ENCODE data around the gene ST3GAL4.

ST3GAL4 gene

DNA sequence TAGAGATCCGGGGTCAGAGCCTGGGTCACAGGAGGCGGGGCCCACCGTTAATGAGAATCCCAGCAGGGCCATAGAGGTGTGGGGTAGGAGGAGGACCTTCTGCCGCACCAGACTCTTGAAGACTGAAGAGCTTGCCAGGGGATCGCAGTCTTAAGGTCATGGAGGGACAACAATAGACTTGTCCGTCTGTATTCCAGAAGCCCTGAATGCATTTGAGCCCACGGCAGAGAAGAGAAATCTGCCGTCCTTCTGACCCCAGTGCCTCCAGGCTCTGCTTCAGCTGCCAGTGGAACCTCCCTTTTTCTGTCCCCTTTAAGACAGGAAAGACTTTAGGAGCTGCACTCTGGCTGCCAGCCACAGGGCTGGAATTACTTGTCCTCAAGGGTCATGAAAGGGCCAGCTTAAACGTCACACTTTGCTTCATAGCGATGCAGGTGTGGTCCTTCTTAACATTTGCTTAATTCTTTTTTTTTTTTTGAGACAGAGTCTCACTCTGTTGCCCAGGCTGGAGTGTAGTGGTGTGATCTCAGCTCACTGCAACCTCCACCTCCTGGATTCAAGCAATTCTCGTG lies 15.5 kb upstream of the ST3GAL4 start:
- TF ChIP-seq, protein P1, sequence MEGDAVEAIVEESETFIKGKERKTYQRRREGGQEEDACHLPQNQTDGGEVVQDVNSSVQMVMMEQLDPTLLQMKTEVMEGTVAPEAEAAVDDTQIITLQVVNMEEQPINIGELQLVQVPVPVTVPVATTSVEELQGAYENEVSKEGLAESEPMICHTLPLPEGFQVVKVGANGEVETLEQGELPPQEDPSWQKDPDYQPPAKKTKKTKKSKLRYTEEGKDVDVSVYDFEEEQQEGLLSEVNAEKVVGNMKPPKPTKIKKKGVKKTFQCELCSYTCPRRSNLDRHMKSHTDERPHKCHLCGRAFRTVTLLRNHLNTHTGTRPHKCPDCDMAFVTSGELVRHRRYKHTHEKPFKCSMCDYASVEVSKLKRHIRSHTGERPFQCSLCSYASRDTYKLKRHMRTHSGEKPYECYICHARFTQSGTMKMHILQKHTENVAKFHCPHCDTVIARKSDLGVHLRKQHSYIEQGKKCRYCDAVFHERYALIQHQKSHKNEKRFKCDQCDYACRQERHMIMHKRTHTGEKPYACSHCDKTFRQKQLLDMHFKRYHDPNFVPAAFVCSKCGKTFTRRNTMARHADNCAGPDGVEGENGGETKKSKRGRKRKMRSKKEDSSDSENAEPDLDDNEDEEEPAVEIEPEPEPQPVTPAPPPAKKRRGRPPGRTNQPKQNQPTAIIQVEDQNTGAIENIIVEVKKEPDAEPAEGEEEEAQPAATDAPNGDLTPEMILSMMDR (IDR thresholded peaks at IDR 0.05): no peak
- Histone ChIP-seq H3K4me1 (ENCODE audit: control insufficient read depth in 1 of 2, insufficient read depth in 1 of 2, low read depth in 1 of 2, low read length in 1 of 2) (peaks cover 22 to 27% of the 10 kb centered on the region in 2 experiments), H3K9me3 (no peaks in the 10 kb centered on the region), H3K36me3 (peaks cover 27% of the 10 kb centered on the region), H3K27me3 (no peaks in the 10 kb centered on the region), H3K4me3 (ENCODE audit: low read depth in 1 of 2, low read length in 1 of 2) (no peak overlapping the region), H3K27ac (no peak overlapping the region)

DNA sequence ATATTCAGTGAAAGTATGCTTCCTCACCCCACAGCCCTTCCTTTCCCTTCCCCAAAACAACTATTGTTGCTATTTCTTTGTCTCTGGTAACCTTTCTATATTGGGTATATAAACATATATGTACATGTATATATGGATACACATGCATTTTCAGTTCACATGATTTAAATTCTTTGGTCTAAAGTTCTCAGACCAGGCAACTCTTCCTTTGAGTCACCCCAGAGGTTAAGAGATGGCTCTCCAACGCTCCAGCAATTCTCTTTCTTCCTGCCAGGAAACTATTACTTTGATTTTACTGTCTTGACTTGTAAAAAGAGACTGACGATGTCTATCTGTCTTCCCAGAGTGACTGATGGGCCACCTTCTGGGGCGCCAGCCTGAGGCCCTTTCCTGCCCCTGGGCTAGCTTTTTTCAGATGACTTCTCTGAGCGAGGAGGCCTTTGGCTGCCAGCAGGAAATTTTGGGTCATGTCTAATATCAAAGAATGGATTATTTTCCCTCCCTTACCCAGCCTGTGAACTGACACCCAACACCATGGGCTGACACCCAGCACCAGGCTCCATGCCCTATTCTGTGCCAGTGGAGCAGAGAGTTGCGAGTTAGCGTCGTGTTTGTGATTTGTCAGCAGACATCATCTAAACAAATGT lies 14.4 kb upstream of the ST3GAL4 start:
- no peaks in the 10 kb centered on the region for H3K27me3 ChIP-seq
- H3K4me3 ChIP-seq (ENCODE audit: low read depth in 1 of 2, low read length in 1 of 2): no peak overlapping the region
- H3K4me1 ChIP-seq (ENCODE audit: control insufficient read depth in 1 of 2, insufficient read depth in 1 of 2, low read depth in 1 of 2, low read length in 1 of 2): peaks cover 29 to 34% of the 10 kb centered on the region in 2 experiments
- H3K9me3 ChIP-seq: no peaks in the 10 kb centered on the region
- TF ChIP-seq, protein P1 (IDR thresholded peaks at IDR 0.05): no peak
- no peak overlapping the region for H3K27ac ChIP-seq
- H3K36me3 ChIP-seq: peaks cover 27% of the 10 kb centered on the region

DNA sequence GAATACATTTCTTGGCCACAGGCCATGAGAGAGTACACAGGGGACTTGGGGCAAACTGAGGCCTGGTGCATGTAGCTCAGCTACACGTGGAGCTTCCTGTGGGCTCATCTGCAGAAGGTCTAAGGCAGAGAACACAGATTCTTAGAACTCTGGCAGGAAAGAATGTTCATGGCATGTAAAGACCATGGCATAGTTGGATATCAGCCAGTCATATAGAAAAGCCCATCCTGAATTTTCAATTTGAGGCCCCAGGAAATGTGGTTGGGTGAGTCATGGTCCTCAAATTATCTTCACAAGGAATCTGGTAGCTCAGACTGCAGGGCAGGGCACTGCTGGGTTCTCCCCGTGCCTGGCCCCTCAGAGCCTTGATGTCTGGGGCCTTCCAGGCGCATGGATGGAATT lies 13.7 kb upstream of the ST3GAL4 start:
- Histone ChIP-seq H3K4me1 (ENCODE audit: control insufficient read depth in 1 of 2, insufficient read depth in 1 of 2, low read depth in 1 of 2, low read length in 1 of 2) (peaks cover 29 to 34% of the 10 kb centered on the region in 2 experiments), H3K27me3 (no peaks in the 10 kb centered on the region), H3K36me3 (peaks cover 27% of the 10 kb centered on the region), H3K27ac (no peak overlapping the region), H3K9me3 (no peaks in the 10 kb centered on the region), H3K4me3 (ENCODE audit: low read depth in 1 of 2, low read length in 1 of 2) (no peak overlapping the region)
- TF ChIP-seq, protein P1 (IDR thresholded peaks at IDR 0.05): no peak

DNA sequence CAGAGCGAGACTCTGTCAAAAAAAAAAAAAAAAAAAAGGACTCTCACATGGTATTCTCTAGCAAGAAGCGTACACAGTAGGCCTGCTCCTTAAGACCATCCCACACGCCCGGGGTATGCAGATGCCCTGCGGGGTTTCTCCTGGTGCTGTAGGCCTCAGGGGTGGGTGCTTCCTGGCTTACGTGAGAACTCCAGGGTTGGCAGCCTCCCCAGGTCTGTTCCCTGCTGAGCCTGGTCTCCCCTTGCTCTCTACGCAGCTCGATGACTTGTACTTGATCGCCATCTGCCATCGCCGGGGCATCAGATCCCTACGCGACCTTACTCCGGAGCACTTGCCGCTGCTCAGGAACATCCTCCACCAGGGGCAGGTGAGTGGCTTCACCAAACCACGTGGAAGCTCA lies 12.4 kb upstream of the ST3GAL4 start:
- H3K27ac ChIP-seq: no peak overlapping the region
- TF ChIP-seq, protein P1 (IDR thresholded peaks at IDR 0.05): no peak
- no peaks in the 10 kb centered on the region for H3K9me3 ChIP-seq
- peaks cover 36% of the 10 kb centered on the region for H3K36me3 ChIP-seq
- H3K4me1 ChIP-seq (ENCODE audit: control insufficient read depth in 1 of 2, insufficient read depth in 1 of 2, low read depth in 1 of 2, low read length in 1 of 2): peaks cover 27 to 34% of the 10 kb centered on the region in 2 experiments
- no peak overlapping the region for H3K4me3 ChIP-seq (ENCODE audit: low read depth in 1 of 2, low read length in 1 of 2)
- no peaks in the 10 kb centered on the region for H3K27me3 ChIP-seq

DNA sequence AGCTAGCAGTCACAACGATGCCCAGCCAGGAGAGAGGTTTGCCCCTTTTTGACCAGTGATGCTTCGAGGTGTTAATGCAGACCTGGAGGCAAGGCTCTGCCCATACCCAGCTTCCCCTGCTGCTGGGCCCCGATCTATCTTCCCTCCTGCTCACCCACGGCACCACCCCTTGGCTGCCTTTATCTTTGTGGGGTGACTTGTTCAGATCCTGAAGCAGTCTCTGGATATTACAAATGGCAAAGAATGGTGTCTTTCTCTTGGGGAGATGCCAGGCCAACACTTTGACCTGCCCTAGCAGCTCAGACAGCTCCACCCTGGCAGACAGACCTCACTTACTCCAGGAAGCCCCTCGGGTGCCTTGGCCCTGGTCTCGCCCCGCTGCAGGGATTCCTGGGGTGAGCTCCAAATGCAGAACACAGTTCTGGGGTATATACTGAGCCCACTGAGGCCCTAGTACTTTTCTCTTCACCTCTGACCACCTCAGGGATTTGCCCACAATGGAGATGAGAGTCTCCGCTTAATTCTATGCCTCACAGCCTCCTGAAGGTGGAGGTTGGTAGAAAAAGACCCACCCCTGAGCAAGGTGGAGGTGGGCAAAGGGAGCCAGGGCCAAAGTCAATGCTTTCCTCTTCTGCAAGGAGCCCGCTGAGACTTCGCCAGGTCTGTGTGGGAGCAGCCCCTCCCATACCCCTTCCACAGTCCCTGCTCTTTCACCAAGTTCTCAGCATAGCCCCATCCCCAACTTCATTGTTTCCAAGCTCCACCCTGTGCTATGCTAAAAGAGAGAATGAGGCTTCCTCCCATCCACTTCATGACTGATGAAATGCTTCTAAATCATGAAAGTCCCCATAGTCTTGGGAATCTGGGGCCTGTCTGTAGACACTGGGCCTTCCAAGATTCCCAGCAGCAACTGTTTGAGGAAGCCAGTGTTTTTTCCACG lies 11.1 kb upstream of the ST3GAL4 start:
- Histone ChIP-seq H3K27me3 (no peaks in the 10 kb centered on the region), H3K27ac (peak overlapping the region; percentile 100), H3K4me1 (ENCODE audit: control insufficient read depth in 1 of 2, insufficient read depth in 1 of 2, low read depth in 1 of 2, low read length in 1 of 2) (peaks cover 27 to 34% of the 10 kb centered on the region in 2 experiments), H3K4me3 (ENCODE audit: low read depth in 1 of 2, low read length in 1 of 2) (no peak overlapping the region), H3K9me3 (no peaks in the 10 kb centered on the region), H3K36me3 (peaks cover 27% of the 10 kb centered on the region)
- TF ChIP-seq, protein P1 (IDR thresholded peaks at IDR 0.05): no peak
